Measurements from ENCODE around the gene SUGCT. TPM values are rescaled to one million over a fixed set of nuclear protein-coding genes. Genes with fewer than 3 reads are reported as not detected.

The SUGCT gene
- total and polyA plus RNA-seq, 2 of the 8 experiments (the other 6 are each of a cell fraction or from before 2014, with no cell fraction given) = 2.8 to 5.4 TPM

- Histone ChIP-seq H2BK5ac (ENCODE audit: low read depth, low read length) (no peak overlapping the region), H3K23ac (ENCODE audit: insufficient read length) (no peak overlapping the region), H3K18ac (ENCODE audit: extremely low read depth, low read length) (no peak overlapping the region), H2AFZ (ENCODE audit: low read length) (no peak overlapping the region), H3K14ac (ENCODE audit: insufficient read length) (no peak overlapping the region), H4K91ac (replicated peaks; ENCODE audit: insufficient read length, low read length) (no peak overlapping the region), H4K5ac (ENCODE audit: insufficient read length, low read depth, low read length) (no peak overlapping the region), H2BK120ac (replicated peaks; ENCODE audit: low read depth, low read length) (no peak overlapping the region), H3K56ac (replicated peaks; ENCODE audit: insufficient read length, low read depth, low read length) (no peak overlapping the region), H2AK5ac (ENCODE audit: low read depth, low read length) (no peak overlapping the region), H3K23me2 (ENCODE audit: low read depth, low read length) (no peaks in the 10 kb centered on the region), H2BK12ac (ENCODE audit: low read depth, low read length) (no peak overlapping the region), H3K9me3 (ENCODE audit: insufficient read depth in 2 of 2, low read depth in 1 of 2, low read length in 1 of 2) (no peaks in the 10 kb centered on the region), H3K79me2 (ENCODE audit: control insufficient read depth in 1 of 2, insufficient read depth in 2 of 2, low read length in 2 of 2) (no peaks in the 10 kb centered on the region), H3K4me3 (ENCODE audit: extremely low read depth in 1 of 4, insufficient read depth in 2 of 4, low read depth in 3 of 4, low read length in 4 of 4) (no peak overlapping the region), H3K4me2 (ENCODE audit: insufficient read depth in 1 of 2, low read depth in 2 of 2, low read length in 2 of 2) (no peak overlapping the region), H2BK15ac (ENCODE audit: low read length) (no peak overlapping the region), H3K27ac (ENCODE audit: low read depth, low read length) (no peak overlapping the region), H3K27me3 (replicated peaks in 1 of 4; ENCODE audit: control insufficient read depth in 3 of 4, extremely low read depth in 1 of 4, insufficient read depth in 3 of 4, low read length in 3 of 4) (no peaks in the 10 kb centered on the region), H3K36me3 (ENCODE audit: control insufficient read depth in 2 of 4, insufficient read depth in 4 of 4, low read length in 3 of 4) (no peaks in the 10 kb centered on the region), H3K79me1 (ENCODE audit: low read depth, low read length) (no peaks in the 10 kb centered on the region), H3K9ac (replicated peaks in 1 of 4; ENCODE audit: extremely low read depth in 1 of 4, low read depth in 3 of 4, low read length in 3 of 4) (no peak overlapping the region), H4K20me1 (replicated peaks in 1 of 2; ENCODE audit: control insufficient read depth in 1 of 2, insufficient read depth in 2 of 2, low read length in 2 of 2) (no peaks in the 10 kb centered on the region), H4K8ac (ENCODE audit: extremely low read depth, insufficient read depth, low read length) (no peak overlapping the region), H3K4ac (replicated peaks; ENCODE audit: insufficient read length, low read depth, low read length) (no peak overlapping the region), H2BK20ac (ENCODE audit: low read length) (no peak overlapping the region), H3K4me1 (replicated peaks in 1 of 4; ENCODE audit: control insufficient read depth in 3 of 4, insufficient read depth in 4 of 4, low read length in 3 of 4) (no peaks in the 10 kb centered on the region)
- CTCF ChIA-PET (ENCODE audit: partially characterized antibody) = interaction anchor here (1.1 to 1.2 kb wide), 3 partner anchors 14 to 1396 kb away, joined by 3 read pairs; no protein-coding TSS in a partner anchor
- POLR2A ChIA-PET (ENCODE audit: partially characterized antibody) = no interaction called here
- no peak for DNase-seq (ENCODE audit: low read depth in 1 of 2, low spot score in 2 of 2)
- no peak for FAIRE-seq
- WGBS, 2 experiments (ENCODE audit: extremely low coverage in 1 of 2, insufficient coverage in 1 of 2, insufficient read length in 1 of 2, insufficient replicate concordance in 2 of 2, low coverage in 1 of 2, low lambda C conversion rate in 2 of 2, missing lambda C conversion rate in 1 of 2) = 85% methylated on average over 3 of the region's 3 CpGs; no CpG with 5 or more reads in 1 of the 2 experiments
- no peak for TF ChIP-seq RBBP5 (IDR thresholded peaks at IDR 0.05; ENCODE audit: borderline replicate concordance, low read depth, low read length)
- TF ChIP-seq RNF2 (IDR thresholded peaks at IDR 0.05; ENCODE audit: borderline replicate concordance, low read depth, low read length, missing control alignments, poor library complexity, severe bottlenecking) = no peak
- no peak for TF ChIP-seq CEBPB (IDR thresholded peaks at IDR 0.05; ENCODE audit: low read depth, low read length)
- TF ChIP-seq TAF1 (IDR thresholded peaks at IDR 0.05; ENCODE audit: low read depth, low read length) = no peak
- TF ChIP-seq RFX5 (IDR thresholded peaks at IDR 0.05; ENCODE audit: borderline replicate concordance, low read depth, low read length) = no peak
- TF ChIP-seq CREB1 (IDR thresholded peaks at IDR 0.05) = no peak
- TF ChIP-seq TAF7 (optimal IDR thresholded peaks at IDR 0.05; ENCODE audit: borderline replicate concordance, low read depth, low read length) = no peak
- TF ChIP-seq SUZ12 (IDR thresholded peaks at IDR 0.05; ENCODE audit: low read length) = no peak
- TF ChIP-seq, protein P1, sequence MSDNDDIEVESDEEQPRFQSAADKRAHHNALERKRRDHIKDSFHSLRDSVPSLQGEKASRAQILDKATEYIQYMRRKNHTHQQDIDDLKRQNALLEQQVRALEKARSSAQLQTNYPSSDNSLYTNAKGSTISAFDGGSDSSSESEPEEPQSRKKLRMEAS (IDR thresholded peaks at IDR 0.05) = no peak
- TF ChIP-seq E2F6 (IDR thresholded peaks at IDR 0.05) = no peak
- no peak for TF ChIP-seq SIRT6 (IDR thresholded peaks at IDR 0.05; ENCODE audit: low read length)
- no peak for TF ChIP-seq JUN (IDR thresholded peaks at IDR 0.05; ENCODE audit: low read depth, low read length)
- no peak for TF ChIP-seq FOSL1 (IDR thresholded peaks at IDR 0.05; ENCODE audit: insufficient read depth, low read depth, low read length)
- TF ChIP-seq TCF12 (IDR thresholded peaks at IDR 0.05; ENCODE audit: low read depth, low read length) = no peak
Observed at GRCh38 chr7:40316176-40316575, 181.4 kb downstream of the SUGCT start.
